GM21619 (cell line): ENCODE results near the gene TRIP11.

ENCODE experiments used
- ATAC-seq: cut with Tn5 transposase; IDR thresholded peaks from one replicate; pipeline ENCODE4 v1.9.1; 2021; ENCODE audit not compliant: unreplicated experiment

TRIP11 gene

GRCh38 chr14:92012121-92012748 is 27.6 kb downstream of the TRIP11 start:
- ATAC-seq: no peak

- ATAC-seq: no peak
Observed at GRCh38 chr14:92010644-92011043, 29.2 kb downstream of the TRIP11 start.

- ATAC-seq: no peak
Observed at GRCh38 chr14:92009604-92010003, 30.3 kb downstream of the TRIP11 start.

- no peak for ATAC-seq
Observed at GRCh38 chr14:92005019-92005418, 34.8 kb downstream of the TRIP11 start.

- ATAC-seq: no peak
Observed at GRCh38 chr14:92004062-92004461, 35.8 kb downstream of the TRIP11 start.

- no peak for ATAC-seq
Observed at GRCh38 chr14:91998667-91999570, 40.9 kb downstream of the TRIP11 start.

GRCh38 chr14:91997492-91997891 is 42.4 kb downstream of the TRIP11 start:
- ATAC-seq: no peak

GRCh38 chr14:91996948-91997371 is 42.9 kb downstream of the TRIP11 start:
- ATAC-seq: no peak

GRCh38 chr14:91987192-91987591 is 52.7 kb downstream of the TRIP11 start:
- ATAC-seq: no peak

- no peak for ATAC-seq
Observed at GRCh38 chr14:91985521-91986255, 54.2 kb downstream of the TRIP11 start.

- no peak for ATAC-seq
Observed at GRCh38 chr14:91985008-91985407, 54.9 kb downstream of the TRIP11 start.

- ATAC-seq: no peak
Observed at GRCh38 chr14:91983588-91983987, 56.3 kb downstream of the TRIP11 start.

GRCh38 chr14:91980157-91980556 is 59.7 kb downstream of the TRIP11 start:
- ATAC-seq: peak; percentile 77

GRCh38 chr14:91977884-91978283 is 62.0 kb downstream of the TRIP11 start:
- ATAC-seq: no peak

- no peak for ATAC-seq
Observed at GRCh38 chr14:91975763-91976162, 64.1 kb downstream of the TRIP11 start.

- no peak for ATAC-seq
Observed at GRCh38 chr14:91971188-91971778, 68.6 kb downstream of the TRIP11 start.

GRCh38 chr14:91968280-91968679 is 71.6 kb downstream of the TRIP11 start:
- no peak for ATAC-seq

GRCh38 chr14:91964724-91965123 is 75.1 kb downstream of the TRIP11 start:
- ATAC-seq: no peak

GRCh38 chr14:91964011-91964410 is 75.8 kb downstream of the TRIP11 start:
- no peak for ATAC-seq

- no peak for ATAC-seq
Observed at GRCh38 chr14:91963465-91963864, 76.4 kb downstream of the TRIP11 start.
